HepG2 (cell line): Measurements from ENCODE around the gene GRK5.

Experiments
- CSRNP2 ChIP-seq: sonication (generic); formaldehyde crosslinking; conservative IDR thresholded peaks from 2 replicates; pipeline ENCODE4 v1.8.0; 2022; ENCODE audit warnings: low read depth, missing genetic modification reagents
- JUNB ChIP-seq: sonication (generic); formaldehyde crosslinking; IDR thresholded peaks from 2 replicates; pipeline ENCODE4 v1.8.0; 2022; ENCODE audit warnings: missing genetic modification reagents, mild to moderate bottlenecking, borderline replicate concordance
- SIN3A ChIP-seq: IDR thresholded peaks from 2 replicates; pipeline ENCODE4 v1.6.1; 2011; ENCODE audit warnings: low read depth, mild to moderate bottlenecking, control low read depth, low read length, borderline replicate concordance

GRCh38 chr10:119396709-119397071, 189.3 kb downstream of the GRK5 start:
- no peak for TF ChIP-seq CSRNP2 (CRISPR knock-in tag)
- TF ChIP-seq JUNB = no peak
- TF ChIP-seq SIN3A = no peak
